Stimulated activated CD4-positive, alpha-beta T cell treated with anti-CD3 and anti-CD28 coated beads, TNF-alpha, amount 100 ng/mL, for 1 hour (primary cell): ENCODE results near the gene DEPDC7.
"Not testable (repeated sequence)": the region's sequence is repeated elsewhere in the genome, so short reads cannot be mapped to it uniquely, and the experiment has no call there.

ENCODE experiments used
- DNase-seq, 3 donors: peaks; one replicate each; pipeline ENCODE4 v3.0.0-alpha.2; 2020; ENCODE audit warnings: low read depth in 3 of 3, low spot score in 1 of 3

Gene DEPDC7

GRCh38 chr11:33021937-33022336, 6.3 kb downstream of the DEPDC7 start:
- DNase-seq = no peak

- DNase-seq = no peak
Observed at GRCh38 chr11:33025339-33025722, 9.7 kb downstream of the DEPDC7 start.

DNA sequence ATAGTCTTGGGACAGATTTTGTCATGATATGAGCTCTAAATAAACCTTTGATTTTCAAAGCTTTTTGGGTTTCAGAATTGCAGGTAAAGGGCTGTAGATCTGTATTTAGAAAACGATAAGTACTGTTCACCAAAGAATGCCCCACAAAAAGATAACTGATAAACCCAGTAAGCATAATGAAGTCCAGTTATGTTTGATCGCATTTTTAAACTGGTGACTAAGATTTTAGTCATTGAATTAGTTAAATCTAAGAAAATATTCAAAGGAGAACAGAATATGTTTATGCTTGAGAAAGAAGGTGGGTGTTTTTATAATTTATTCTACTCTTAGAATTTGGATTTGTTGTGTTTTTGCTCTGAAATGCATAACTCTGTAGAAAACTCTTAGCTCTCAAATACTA, 11.6 kb downstream of the DEPDC7 start:
- no peak for DNase-seq

DNA sequence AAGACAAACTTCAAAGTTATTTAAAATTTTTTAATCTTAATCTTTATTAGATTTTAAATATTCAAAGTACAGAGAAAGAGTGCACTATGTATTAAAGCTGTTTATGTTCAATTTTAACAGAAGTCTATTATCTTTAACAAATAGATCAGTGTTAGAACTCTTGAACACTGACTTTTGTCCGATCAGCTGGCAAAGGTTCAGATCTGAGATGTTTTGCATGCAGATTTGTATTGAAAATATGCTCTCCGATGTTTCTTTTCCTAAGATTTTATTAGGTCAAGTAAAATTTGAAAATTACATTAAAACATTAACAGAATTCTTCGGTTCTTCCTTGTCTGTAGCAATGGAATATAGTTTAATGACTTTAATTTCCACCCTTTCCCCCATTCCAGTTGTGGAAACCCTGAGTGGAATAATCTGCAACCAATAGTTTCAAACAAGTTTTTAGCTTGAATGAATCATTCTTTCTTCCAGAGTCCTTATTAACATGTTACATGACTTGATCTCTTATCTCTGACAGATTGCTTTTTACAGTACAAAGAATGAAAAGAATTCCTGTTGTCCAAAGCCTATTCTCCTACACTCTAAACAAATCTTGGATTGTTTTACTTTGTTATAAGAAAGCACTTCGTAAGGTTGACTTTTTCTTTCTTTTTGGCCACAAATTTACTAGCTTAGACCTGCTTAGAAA, 12.3 kb downstream of the DEPDC7 start:
- no peak for DNase-seq

- no peak for DNase-seq
Observed at GRCh38 chr11:33028537-33028914, 12.8 kb downstream of the DEPDC7 start.

- DNase-seq = not testable (repeated sequence)
Observed at GRCh38 chr11:33029218-33029617, 13.5 kb downstream of the DEPDC7 start.

DNA sequence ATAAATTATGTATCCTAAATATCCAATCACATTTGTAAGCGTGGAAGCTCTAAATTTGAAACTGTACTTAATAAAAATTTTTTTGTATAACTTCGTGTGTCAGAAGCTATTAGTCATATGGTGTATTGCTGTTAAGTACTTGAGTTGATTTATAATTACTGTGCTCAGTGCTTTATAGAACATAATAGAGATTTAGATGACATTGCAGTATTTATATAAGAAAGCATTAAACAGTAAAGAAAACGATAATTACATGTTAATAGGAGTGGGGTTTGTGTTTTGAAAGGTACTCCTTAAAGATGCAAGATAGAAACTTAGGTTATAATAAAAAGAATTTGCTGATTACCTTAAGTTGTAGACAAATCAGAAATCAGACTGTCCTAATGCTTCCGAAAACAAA, 17.8 kb downstream of the DEPDC7 start:
- DNase-seq = no peak

DNA sequence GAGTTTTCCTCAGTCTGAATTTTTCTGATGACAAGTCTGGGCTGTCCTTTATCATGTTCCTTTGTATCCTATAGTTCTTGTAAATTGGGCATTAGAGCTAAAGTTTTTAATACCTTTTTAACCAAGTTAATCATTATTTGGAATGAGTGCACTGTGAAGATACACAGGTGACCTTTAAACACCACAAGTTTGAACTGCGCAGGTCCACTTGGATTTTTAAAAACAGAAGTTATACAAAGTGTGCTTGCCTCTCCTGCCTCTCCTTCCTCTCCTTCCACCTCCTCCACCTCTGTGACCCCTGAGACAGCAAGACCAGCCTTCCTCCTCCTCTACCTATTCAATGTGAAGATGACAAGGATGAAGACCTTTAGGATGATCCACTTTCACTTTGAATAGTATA, 19.3 kb downstream of the DEPDC7 start:
- DNase-seq = no peak

- DNase-seq = peak; percentile 35 to 66 (median 63)
Observed at GRCh38 chr11:33039274-33040032, 23.8 kb downstream of the DEPDC7 start, which contains the start of gene TCP11L1. TCP11L1 (plus strand) TSS chr11:33039572; CDS start chr11:33043774, 4,202 bp downstream.

DNA sequence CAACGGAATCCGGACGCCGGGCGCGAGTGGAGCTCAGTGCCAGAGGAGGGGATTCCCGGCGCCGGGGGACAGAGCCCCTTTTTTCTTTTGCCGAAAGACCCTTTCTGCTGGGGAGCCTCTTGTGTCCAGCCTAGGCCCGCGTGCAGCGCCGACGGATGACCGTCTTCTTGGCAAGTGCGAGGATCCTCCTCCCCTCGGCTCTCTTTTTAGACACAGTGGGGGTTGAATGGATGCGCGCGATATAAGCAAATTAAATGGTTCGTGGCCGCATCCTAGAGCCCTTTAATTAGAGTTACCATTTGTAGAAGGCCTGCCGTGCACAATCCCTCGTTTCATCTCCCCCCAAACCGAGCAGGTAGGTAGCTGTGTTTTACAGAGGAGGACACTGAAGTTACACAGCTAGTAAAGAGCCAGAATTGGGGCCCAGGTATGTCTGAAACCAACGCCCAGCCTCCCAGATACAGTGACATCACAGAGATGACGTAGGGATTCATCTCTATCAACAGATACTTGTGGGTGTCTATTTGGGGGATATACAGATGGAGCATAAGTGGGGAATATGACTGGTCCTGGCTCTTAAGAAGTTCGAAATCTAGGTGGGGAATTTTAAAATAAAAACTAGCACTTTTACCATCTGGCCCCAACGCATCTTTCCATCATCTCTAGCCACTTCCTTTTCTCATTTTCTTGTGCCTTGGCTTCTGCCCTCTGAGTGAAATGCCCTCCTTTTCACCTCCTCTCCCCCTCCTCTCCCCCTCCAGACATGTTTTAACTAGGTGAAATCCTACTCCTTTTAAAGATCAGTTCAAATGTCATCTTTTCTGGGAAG, 24.6 kb downstream of the DEPDC7 start:
- DNase-seq = peak in 1 of 3 donors; percentile 4

DNA sequence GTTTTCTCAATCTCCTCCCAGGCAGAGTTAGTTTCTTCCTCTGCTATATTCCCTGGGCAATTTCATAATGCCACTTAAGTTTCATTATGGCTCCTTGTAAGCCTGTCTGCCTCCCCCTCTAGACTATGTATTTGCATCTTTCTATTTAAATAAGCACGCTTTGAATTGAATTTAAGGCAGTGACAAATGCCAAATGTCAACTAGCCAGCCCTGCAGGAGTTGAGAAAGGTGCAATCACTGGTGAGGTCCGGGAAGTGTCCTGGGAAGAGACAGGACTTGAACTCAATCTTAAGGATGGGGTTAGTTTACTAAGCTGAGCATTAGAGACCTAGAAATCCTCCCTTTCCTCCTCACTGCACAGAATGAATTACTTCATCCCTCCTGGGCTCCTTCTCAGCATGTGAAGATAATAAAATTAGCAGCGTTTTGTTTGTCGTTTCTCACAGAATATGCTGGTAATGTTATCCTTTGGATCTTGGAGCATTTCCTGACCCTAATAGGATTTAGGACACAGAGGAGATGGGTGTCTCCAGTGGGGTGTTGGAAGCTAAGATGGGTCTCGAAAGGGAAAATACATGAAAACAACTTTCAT, 25.3 kb downstream of the DEPDC7 start:
- no peak for DNase-seq

DNA sequence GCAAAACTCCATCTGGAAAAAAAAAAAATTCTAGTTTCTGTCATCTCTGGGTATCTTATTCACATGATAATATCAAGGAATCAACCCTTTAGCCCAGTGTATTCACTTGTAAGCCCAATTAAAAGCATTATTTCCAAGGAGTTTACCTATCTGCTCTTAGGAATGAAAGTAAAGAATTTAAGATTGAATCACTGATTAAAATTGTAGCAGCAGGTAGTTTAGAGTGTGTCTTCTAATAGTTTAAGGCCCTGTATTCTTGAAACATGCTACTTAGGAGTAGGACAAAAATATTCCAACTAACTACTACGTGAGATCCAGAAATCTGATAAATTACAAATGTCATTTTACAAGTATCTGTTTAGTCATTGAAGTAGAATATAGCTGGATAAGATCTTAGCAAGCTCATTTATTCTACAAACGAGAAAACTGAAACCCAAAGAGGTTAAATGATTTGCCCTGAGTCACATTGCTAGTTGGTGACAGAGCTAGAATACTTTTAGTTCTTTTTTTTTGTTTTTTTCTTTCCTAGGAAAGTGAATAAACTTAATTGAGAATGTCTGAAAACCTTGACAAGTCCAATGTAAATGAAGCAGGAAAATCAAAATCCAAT, 27.6 kb downstream of the DEPDC7 start:
- no peak for DNase-seq

DNA sequence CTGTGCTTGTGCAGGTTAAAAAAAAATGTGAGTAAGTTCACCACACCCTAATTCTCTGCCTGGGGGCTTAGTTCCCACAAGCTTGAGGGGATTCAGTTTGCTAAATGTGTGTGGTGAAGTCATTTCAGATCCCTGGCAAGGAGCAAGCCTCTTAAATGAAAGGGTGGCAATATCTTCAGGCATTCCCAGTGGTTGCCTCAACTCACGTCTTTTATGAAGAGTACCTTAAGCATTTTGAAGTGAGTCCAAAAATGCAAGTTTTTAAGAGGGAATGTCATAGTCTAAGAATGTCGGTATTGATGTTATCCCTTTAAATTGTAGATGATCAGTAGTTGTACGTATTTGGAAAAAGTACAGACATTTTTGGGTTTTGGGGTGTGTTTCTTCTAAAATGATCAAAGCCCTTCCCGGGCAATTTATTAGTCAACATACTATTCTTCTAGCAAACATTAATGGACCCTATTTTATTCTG, 28.6 kb downstream of the DEPDC7 start:
- no peak for DNase-seq

- DNase-seq = no peak
Observed at GRCh38 chr11:33045551-33046255, 30.0 kb downstream of the DEPDC7 start.

GRCh38 chr11:33048701-33049100, 33.0 kb downstream of the DEPDC7 start:
- not testable (repeated sequence) for DNase-seq

- DNase-seq = not testable (repeated sequence)
Observed at GRCh38 chr11:33049565-33050408, 34.1 kb downstream of the DEPDC7 start.

DNA sequence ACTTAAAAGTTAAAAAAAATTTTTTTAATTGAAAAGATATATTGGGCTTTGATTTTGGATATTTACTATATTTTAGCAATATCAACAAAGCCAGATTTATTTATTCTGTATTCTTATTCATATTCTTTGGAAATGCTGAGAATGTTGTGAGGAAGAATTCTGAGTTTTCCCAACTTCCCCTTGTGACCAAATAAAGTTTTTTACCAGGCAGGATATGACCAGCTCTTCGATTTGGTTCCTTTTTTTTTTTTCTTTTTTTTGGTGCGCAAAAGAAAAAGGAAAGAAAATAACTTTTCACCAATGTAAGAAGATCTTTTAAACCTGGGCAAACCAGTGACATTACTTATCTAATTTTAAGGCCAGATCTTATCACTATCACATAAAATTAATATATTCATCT, 36.6 kb downstream of the DEPDC7 start:
- DNase-seq = no peak

GRCh38 chr11:33055375-33055774, 39.7 kb downstream of the DEPDC7 start:
- DNase-seq = no peak

- no peak for DNase-seq
Observed at GRCh38 chr11:33057284-33057683, 41.6 kb downstream of the DEPDC7 start.
